ENCODE measurements around the gene PROKR1. TPM values are rescaled to one million over a fixed set of nuclear protein-coding genes. Genes with fewer than 3 reads are reported as not detected.

PROKR1 gene
- total and polyA plus RNA-seq, 2 donors (not counting 1 experiment from before 2014, with no cell fraction given): not detected

GRCh38 chr2:68643874-68644485, 601 bp downstream of the PROKR1 start:
- Histone ChIP-seq H2AFZ (ENCODE audit: low read length) (no peak overlapping the region), H3K4me2 (ENCODE audit: extremely low read depth, insufficient read depth, low read length) (peak overlapping the region; percentile 15), H3K27me3 (ENCODE audit: control insufficient read depth, insufficient read depth, low read length) (peaks cover 35% of the 10 kb centered on the region), H3K4me1 (ENCODE audit: control insufficient read depth, extremely low read depth, insufficient read depth, low read length) (no peaks in the 10 kb centered on the region), H3K27ac (ENCODE audit: insufficient read depth, low read length) (no peak overlapping the region), H3K79me2 (ENCODE audit: control insufficient read depth, insufficient read depth, low read length) (no peaks in the 10 kb centered on the region), H4K20me1 (ENCODE audit: control insufficient read depth, extremely low read depth, insufficient read depth, low read length) (no peaks in the 10 kb centered on the region), H3K9me3 (ENCODE audit: control insufficient read depth, insufficient read depth, low read depth, low read length) (no peaks in the 10 kb centered on the region), H3K4me3 (replicated peaks in 1 of 4; ENCODE audit: control extremely low read depth in 1 of 4, insufficient read depth in 1 of 4, low read depth in 3 of 4, low read length in 4 of 4) (peak overlapping the region in 2 of 4 experiments; percentile 24 to 47), H3K36me3 (ENCODE audit: control insufficient read depth, insufficient read depth, low read length) (no peaks in the 10 kb centered on the region), H3K9ac (ENCODE audit: insufficient read depth, low read length) (no peak overlapping the region)
- TF ChIP-seq EZH2 (IDR thresholded peaks at IDR 0.05; ENCODE audit: low read length, missing control alignments): peak; percentile 77
- TF ChIP-seq, protein P1, sequence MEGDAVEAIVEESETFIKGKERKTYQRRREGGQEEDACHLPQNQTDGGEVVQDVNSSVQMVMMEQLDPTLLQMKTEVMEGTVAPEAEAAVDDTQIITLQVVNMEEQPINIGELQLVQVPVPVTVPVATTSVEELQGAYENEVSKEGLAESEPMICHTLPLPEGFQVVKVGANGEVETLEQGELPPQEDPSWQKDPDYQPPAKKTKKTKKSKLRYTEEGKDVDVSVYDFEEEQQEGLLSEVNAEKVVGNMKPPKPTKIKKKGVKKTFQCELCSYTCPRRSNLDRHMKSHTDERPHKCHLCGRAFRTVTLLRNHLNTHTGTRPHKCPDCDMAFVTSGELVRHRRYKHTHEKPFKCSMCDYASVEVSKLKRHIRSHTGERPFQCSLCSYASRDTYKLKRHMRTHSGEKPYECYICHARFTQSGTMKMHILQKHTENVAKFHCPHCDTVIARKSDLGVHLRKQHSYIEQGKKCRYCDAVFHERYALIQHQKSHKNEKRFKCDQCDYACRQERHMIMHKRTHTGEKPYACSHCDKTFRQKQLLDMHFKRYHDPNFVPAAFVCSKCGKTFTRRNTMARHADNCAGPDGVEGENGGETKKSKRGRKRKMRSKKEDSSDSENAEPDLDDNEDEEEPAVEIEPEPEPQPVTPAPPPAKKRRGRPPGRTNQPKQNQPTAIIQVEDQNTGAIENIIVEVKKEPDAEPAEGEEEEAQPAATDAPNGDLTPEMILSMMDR (conservative IDR thresholded peaks at IDR 0.05 in 1 of 2, IDR thresholded peaks at IDR 0.05 in 1 of 2; ENCODE audit: low read depth in 1 of 2, low read length in 2 of 2): no peak
- no peak for DNase-seq (ENCODE audit: low read depth in 2 of 2)

GRCh38 chr2:68645523-68645922, 2.1 kb downstream of the PROKR1 start:
- no peak overlapping the region for H3K9ac ChIP-seq (ENCODE audit: insufficient read depth, low read length)
- H3K4me3 ChIP-seq (replicated peaks in 1 of 4; ENCODE audit: control extremely low read depth in 1 of 4, insufficient read depth in 1 of 4, low read depth in 3 of 4, low read length in 4 of 4): no peak overlapping the region
- H3K4me2 ChIP-seq (ENCODE audit: extremely low read depth, insufficient read depth, low read length): no peak overlapping the region
- H3K9me3 ChIP-seq (ENCODE audit: control insufficient read depth, insufficient read depth, low read depth, low read length): no peaks in the 10 kb centered on the region
- no peaks in the 10 kb centered on the region for H3K36me3 ChIP-seq (ENCODE audit: control insufficient read depth, insufficient read depth, low read length)
- no peaks in the 10 kb centered on the region for H3K79me2 ChIP-seq (ENCODE audit: control insufficient read depth, insufficient read depth, low read length)
- no peak for TF ChIP-seq EZH2 (IDR thresholded peaks at IDR 0.05; ENCODE audit: low read length, missing control alignments)
- TF ChIP-seq, protein P1 (conservative IDR thresholded peaks at IDR 0.05 in 1 of 2, IDR thresholded peaks at IDR 0.05 in 1 of 2; ENCODE audit: low read depth in 1 of 2, low read length in 2 of 2): no peak
- H3K4me1 ChIP-seq (ENCODE audit: control insufficient read depth, extremely low read depth, insufficient read depth, low read length): no peaks in the 10 kb centered on the region
- no peak overlapping the region for H2AFZ ChIP-seq (ENCODE audit: low read length)
- H4K20me1 ChIP-seq (ENCODE audit: control insufficient read depth, extremely low read depth, insufficient read depth, low read length): no peaks in the 10 kb centered on the region
- H3K27ac ChIP-seq (ENCODE audit: insufficient read depth, low read length): no peak overlapping the region
- H3K27me3 ChIP-seq (ENCODE audit: control insufficient read depth, insufficient read depth, low read length): peaks cover 35% of the 10 kb centered on the region
- peak in 1 of 2 donors; percentile 15 for DNase-seq (ENCODE audit: low read depth in 2 of 2)

GRCh38 chr2:68646303-68646702, 2.9 kb downstream of the PROKR1 start:
- no peaks in the 10 kb centered on the region for H3K9me3 ChIP-seq (ENCODE audit: control insufficient read depth, insufficient read depth, low read depth, low read length)

More at GRCh38 chr2:68646303-68646702, 2.9 kb downstream of the PROKR1 start:
- H3K36me3 ChIP-seq (ENCODE audit: control insufficient read depth, insufficient read depth, low read length): no peaks in the 10 kb centered on the region
- H3K27ac ChIP-seq (ENCODE audit: insufficient read depth, low read length): no peak overlapping the region
- no peak overlapping the region for H2AFZ ChIP-seq (ENCODE audit: low read length)
- no peaks in the 10 kb centered on the region for H3K79me2 ChIP-seq (ENCODE audit: control insufficient read depth, insufficient read depth, low read length)
- no peaks in the 10 kb centered on the region for H3K4me1 ChIP-seq (ENCODE audit: control insufficient read depth, extremely low read depth, insufficient read depth, low read length)
- no peak for DNase-seq (ENCODE audit: low read depth in 2 of 2)
- no peak overlapping the region for H3K9ac ChIP-seq (ENCODE audit: insufficient read depth, low read length)
- peaks cover 35% of the 10 kb centered on the region for H3K27me3 ChIP-seq (ENCODE audit: control insufficient read depth, insufficient read depth, low read length)
- H3K4me3 ChIP-seq (replicated peaks in 1 of 4; ENCODE audit: control extremely low read depth in 1 of 4, insufficient read depth in 1 of 4, low read depth in 3 of 4, low read length in 4 of 4): no peak overlapping the region
- H3K4me2 ChIP-seq (ENCODE audit: extremely low read depth, insufficient read depth, low read length): no peak overlapping the region
- H4K20me1 ChIP-seq (ENCODE audit: control insufficient read depth, extremely low read depth, insufficient read depth, low read length): no peaks in the 10 kb centered on the region
- TF ChIP-seq, protein P1 (conservative IDR thresholded peaks at IDR 0.05 in 1 of 2, IDR thresholded peaks at IDR 0.05 in 1 of 2; ENCODE audit: low read depth in 1 of 2, low read length in 2 of 2): peak in 1 of 2 donors; percentile 21
- TF ChIP-seq EZH2 (IDR thresholded peaks at IDR 0.05; ENCODE audit: low read length, missing control alignments): no peak

All from fibroblast of lung (primary cell).